CD4-positive, alpha-beta T cell treated with Interleukin-6 for 4 hours (primary cell): ENCODE measurements around the gene SEPTIN8.

Source experiments
- DNase-seq: peaks from one replicate; pipeline ENCODE4 v3.0.0-alpha.2; 2020; ENCODE audit warnings: mixed read lengths

SEPTIN8 gene

GRCh38 chr5:132764051-132764450 is 13.0 kb downstream of the SEPTIN8 start:
- no peak for DNase-seq

DNA sequence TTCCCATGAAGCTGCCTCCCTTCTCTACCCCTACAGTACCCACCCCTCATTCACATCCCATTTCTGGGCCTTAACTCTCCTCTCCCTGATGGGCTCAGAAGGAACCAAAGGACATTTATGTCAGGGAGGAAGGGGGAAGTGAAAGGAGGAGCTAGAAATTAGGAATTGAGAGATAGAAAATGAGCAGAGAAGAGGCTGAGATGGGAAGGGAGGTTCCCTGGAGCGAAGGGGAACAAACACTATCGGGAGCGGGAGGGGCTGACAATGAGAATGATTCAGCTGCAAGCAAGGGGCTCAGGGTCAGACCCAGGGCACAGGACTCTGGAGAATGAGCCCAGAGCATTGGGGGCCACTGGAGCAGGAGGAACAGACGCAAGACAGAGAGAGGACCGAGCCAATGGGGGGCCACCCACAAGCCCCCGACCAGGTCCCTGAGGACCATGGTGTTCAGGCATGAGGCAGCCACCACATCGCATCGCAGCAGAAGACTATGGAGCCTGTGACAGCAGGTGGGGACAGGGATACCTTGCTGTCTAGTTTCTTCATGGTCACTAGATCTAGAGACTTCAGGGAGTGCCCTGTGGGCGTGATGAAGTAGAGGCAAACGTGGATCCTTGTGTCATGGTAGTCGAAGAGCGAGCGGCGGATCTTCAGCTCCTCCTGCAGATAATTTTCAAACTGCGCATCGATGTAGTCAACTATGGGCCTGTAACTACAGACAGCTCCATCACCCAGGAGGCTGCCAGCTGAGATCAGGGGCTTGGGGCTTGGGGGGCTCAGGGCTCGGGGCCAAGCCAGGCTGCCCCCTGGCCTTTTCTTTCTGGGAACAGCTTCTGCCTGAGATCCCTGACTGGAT is 13.6 kb downstream of the SEPTIN8 start:
- no peak for DNase-seq

GRCh38 chr5:132762246-132763000 is 14.6 kb downstream of the SEPTIN8 start:
- DNase-seq: no peak

GRCh38 chr5:132761321-132762240 is 15.5 kb downstream of the SEPTIN8 start:
- DNase-seq: no peak

DNA sequence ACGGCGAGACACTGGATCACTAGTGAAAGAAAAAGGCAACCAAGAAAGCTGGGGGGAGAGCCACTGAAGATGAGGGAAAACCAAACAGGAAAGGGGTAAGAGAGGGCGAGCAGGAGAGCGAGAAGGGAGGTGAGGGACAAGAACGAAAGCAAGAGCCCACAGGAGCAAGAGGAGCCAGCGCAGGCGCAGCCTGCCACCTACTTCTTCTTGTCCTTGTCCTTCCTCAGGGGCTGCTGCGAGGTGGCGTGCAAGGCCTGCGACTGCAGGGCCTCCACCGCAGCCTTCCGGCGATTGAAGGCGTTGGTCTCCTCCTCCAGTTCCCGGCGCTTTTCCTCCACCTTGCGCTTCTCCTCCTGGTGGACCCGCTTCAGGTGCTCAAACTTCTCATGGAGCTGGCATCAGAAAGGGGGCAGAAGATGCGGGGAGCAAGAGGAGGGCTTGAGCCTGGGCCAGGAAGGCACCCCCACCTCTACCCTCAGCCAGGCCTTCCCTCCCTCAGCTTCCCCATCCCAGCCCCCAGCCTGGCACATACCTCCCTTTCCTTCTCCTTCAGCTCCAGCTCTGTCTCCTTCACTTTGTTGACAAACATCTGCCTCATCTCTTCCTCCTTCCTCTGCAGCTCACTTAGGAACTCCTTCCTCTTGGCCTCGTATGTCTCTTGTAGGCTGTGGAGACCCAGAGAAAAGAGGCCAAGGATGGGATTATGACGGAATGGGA is 16.3 kb downstream of the SEPTIN8 start:
- DNase-seq: no peak

- DNase-seq: no peak
These were observed 17.0 kb downstream of the SEPTIN8 start for GRCh38 chr5:132760049-132760420.

- no peak for DNase-seq
These were observed 17.7 kb downstream of the SEPTIN8 start for GRCh38 chr5:132759114-132760048.

GRCh38 chr5:132758451-132758850 is 18.6 kb downstream of the SEPTIN8 start:
- DNase-seq: no peak

GRCh38 chr5:132756542-132756941 is 20.5 kb downstream of the SEPTIN8 start:
- no peak for DNase-seq

DNA sequence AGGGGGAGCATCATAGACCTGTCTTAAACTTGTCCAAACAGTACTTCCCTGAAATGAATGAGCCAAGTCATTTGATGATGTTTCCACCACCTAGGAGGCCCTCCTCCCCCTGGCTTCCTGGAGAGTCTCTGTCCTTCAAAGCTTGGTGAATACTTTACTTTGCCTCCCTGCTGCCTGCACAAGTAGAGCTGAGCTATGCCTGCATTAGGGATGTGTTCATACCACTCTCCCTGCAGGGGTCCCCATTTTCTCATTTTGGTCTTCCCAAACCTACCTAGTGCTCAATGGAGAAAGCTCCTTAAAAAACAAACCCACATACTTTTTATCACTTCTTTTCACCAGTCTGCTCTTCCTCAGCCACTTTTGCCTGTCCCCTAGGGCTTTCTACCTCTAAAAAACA is 22.1 kb downstream of the SEPTIN8 start:
- no peak for DNase-seq

DNA sequence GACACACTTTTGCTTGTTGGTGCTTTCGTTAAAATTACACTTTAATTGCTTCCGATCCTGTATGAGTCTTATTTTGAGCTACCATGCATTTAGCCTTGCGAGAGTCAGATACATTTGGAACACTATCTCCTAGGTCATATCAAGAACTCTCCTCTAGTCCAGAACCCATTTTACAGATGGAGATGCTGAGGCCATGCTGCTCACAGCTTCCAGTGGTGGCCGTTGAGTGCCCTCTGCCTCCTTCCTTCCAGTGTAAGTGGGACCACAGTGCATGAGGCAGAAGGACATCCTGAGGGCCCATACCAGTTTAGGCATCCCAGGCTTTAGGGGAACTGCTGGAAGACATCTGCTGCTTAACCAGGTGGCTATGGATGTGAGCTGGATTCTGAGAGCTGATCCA is 22.9 kb downstream of the SEPTIN8 start:
- DNase-seq: no peak

GRCh38 chr5:132753135-132753987 is 23.7 kb downstream of the SEPTIN8 start:
- DNase-seq: no peak

- no peak for DNase-seq
These were observed 24.4 kb downstream of the SEPTIN8 start for GRCh38 chr5:132752581-132753125.

GRCh38 chr5:132751971-132752580 is 25.0 kb downstream of the SEPTIN8 start:
- DNase-seq: no peak

GRCh38 chr5:132751444-132751843 is 25.6 kb downstream of the SEPTIN8 start:
- DNase-seq: no peak

DNA sequence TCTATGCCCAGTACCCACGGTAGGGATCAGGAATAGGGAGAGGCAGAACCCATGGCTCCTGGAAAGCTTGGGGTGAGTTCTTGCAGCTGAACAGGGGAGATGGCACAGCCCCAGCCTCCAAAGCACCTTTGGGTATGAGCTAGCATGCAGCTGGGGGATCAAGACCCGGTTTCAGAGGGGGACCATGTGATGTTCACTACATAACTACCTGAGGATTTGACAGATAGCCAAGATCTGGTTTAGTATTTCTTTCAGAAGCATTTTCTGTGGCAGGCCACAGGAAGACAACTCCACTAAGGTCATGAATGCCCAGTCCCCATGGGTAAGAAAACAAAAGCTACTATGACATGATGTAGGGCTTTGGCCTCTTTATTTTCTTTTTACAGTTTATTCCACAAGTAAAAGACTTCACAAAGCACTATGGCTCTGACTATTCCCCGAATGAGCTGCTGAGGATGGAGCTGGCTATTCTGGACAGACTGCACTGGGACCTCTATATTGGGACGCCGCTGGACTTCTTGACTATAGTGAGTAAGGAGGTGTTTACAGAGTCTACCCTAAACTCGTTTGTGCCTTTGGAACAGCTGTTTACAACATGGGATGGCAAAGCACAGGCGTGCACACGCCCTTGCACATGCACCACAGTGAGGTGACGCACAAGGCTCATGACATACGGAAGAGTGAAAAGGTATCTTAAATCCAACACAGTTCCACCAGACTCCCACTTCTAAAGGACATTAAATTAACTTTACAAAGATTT is 26.4 kb downstream of the SEPTIN8 start:
- DNase-seq: no peak

DNA sequence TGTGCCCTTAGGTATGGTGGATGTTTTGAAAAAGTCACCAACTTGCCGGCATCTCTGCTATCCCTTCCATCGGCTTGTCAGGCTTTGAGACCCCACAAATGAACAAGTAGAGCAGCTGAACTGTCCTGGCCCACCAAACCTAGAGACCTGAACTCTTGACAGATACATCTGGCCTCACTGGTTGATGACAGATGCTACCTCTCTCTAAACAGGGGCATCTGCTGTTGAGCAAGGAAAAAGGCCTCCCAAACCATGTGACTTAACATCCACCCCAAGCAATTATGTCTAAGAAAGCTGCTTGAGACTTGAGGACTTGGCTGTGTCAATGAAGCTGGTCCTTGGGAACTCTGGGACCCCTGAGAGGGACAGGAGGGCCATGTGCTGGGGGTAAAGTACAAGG is 27.5 kb downstream of the SEPTIN8 start:
- no peak for DNase-seq

DNA sequence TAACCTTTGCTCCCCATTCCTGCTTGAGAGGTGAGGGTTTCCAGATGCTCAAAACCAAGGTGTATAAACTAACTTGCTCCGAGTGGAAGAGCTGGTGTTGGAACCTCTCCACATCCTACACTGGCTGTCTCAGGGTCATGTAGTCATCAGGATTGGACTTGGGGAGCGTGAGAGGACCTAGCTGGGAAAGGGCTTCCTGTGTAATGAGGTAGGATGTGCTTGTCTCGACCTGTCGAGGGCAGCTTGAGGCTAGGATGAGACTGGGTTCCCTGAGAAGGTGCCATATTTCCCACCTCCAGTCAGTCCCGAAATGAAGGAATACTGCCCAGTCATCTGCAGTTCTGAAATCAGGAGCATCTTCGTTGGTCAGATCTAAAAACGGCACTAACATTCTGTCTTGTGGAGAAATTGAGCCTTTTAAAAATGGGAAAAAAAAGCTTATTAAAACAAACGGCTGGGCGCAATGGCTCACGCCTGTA is 28.5 kb downstream of the SEPTIN8 start:
- DNase-seq: no peak
